Mammary epithelial cell (primary cell): Measurements from ENCODE around the gene KCTD18.

ENCODE experiments used
- CTCF ChIP-seq, 2 donors: IDR thresholded peaks in 1 of 2; conservative IDR thresholded peaks in 1 of 2; 2 replicates each; pipeline ENCODE4 v1.5.1; 2011 to 2012; ENCODE audit warnings: inconsistent platforms in 2 of 2, low read length in 2 of 2, mild to moderate bottlenecking in 2 of 2, control low read depth in 1 of 2, low read depth in 1 of 2; ENCODE audit not compliant: insufficient read depth in 1 of 2; ENCODE audit errors: extremely low read depth in 1 of 2
- EZH2 ChIP-seq: IDR thresholded peaks from 2 replicates; pipeline ENCODE4 v1.6.1; 2012; ENCODE audit warnings: low read length, inconsistent platforms, borderline replicate concordance

- TF ChIP-seq CTCF (conservative IDR thresholded peaks at IDR 0.05 in 1 of 2, IDR thresholded peaks at IDR 0.05 in 1 of 2; ENCODE audit: extremely low read depth in 1 of 2, insufficient read depth in 1 of 2, low read depth in 1 of 2, low read length in 2 of 2) (no peak), EZH2 (no peak)
Observed at GRCh38 chr2:200470230-200470629, 39.6 kb downstream of the KCTD18 start.
